ENCODE data around the gene PHGDH. TPM values are rescaled to one million over a fixed set of nuclear protein-coding genes. Genes with fewer than 3 reads are reported as not detected.
"Not testable (repeated sequence)": the region's sequence is repeated elsewhere in the genome, so short reads cannot be mapped to it uniquely, and the experiment has no call there.

The PHGDH gene
- total and polyA plus RNA-seq, 2 donors from 2014 or later, result 71.9 to 126 TPM

- Histone ChIP-seq H3K36me3 (ENCODE audit: control insufficient read depth in 2 of 3, insufficient read depth in 3 of 3, low read length in 3 of 3) (no peaks in the 10 kb centered on the region), H3K4me3 (ENCODE audit: low read length in 3 of 3) (no peak overlapping the region), H3K9me3 (ENCODE audit: control insufficient read depth in 2 of 3, insufficient read depth in 1 of 3, low read length in 3 of 3) (peaks cover 0 to 3% (median 0%) of the 10 kb centered on the region in 3 donors), H3K4me1 (ENCODE audit: control insufficient read depth in 2 of 3, insufficient read depth in 2 of 3, low read depth in 1 of 3, low read length in 3 of 3) (no peaks in the 10 kb centered on the region), H3K27me3 (ENCODE audit: control insufficient read depth, insufficient read depth, low read length) (no peaks in the 10 kb centered on the region), H3K27ac (ENCODE audit: low read depth in 2 of 2, low read length in 2 of 2) (no peak overlapping the region), H3K9ac (ENCODE audit: low read length in 3 of 3) (no peak overlapping the region)
- FAIRE-seq, result no peak
- intact Hi-C loops (cut with DNase I), result no loop called here
- DNase-seq, result no peak
- no peak for TF ChIP-seq CTCF (IDR thresholded peaks at IDR 0.05; ENCODE audit: borderline replicate concordance, extremely low read depth, insufficient read depth)
Observed at GRCh38 chr1:119703666-119704450, 7.9 kb upstream of the PHGDH start.

GRCh38 chr1:119706599-119706998, 5.1 kb upstream of the PHGDH start:
- FAIRE-seq; H3K27ac ChIP-seq (ENCODE audit: low read depth in 2 of 2, low read length in 2 of 2); H3K9ac ChIP-seq (ENCODE audit: low read length in 3 of 3); H3K27me3 ChIP-seq (ENCODE audit: control insufficient read depth, insufficient read depth, low read length); H3K9me3 ChIP-seq (ENCODE audit: control insufficient read depth in 2 of 3, insufficient read depth in 1 of 3, low read length in 3 of 3); H3K36me3 ChIP-seq (ENCODE audit: control insufficient read depth in 2 of 3, insufficient read depth in 3 of 3, low read length in 3 of 3); H3K4me1 ChIP-seq (ENCODE audit: control insufficient read depth in 2 of 3, insufficient read depth in 2 of 3, low read depth in 1 of 3, low read length in 3 of 3); H3K4me3 ChIP-seq (ENCODE audit: low read length in 3 of 3); DNase-seq; intact Hi-C loops (cut with DNase I): not testable (repeated sequence)

- Histone ChIP-seq H3K4me3 (ENCODE audit: low read length in 3 of 3) (peak overlapping the region; percentile 66 to 95 (median 70)), H3K9ac (ENCODE audit: low read length in 3 of 3) (peak overlapping the region in 1 of 3 donors; percentile 88), H3K4me1 (ENCODE audit: control insufficient read depth in 2 of 3, insufficient read depth in 2 of 3, low read depth in 1 of 3, low read length in 3 of 3) (peaks cover 0 to 18% (median 13%) of the 10 kb centered on the region in 3 donors)
- H3K36me3 ChIP-seq (ENCODE audit: control insufficient read depth in 2 of 3, insufficient read depth in 3 of 3, low read length in 3 of 3); H3K9me3 ChIP-seq (ENCODE audit: control insufficient read depth in 2 of 3, insufficient read depth in 1 of 3, low read length in 3 of 3); H3K27me3 ChIP-seq (ENCODE audit: control insufficient read depth, insufficient read depth, low read length); DNase-seq; H3K27ac ChIP-seq (ENCODE audit: low read depth in 2 of 2, low read length in 2 of 2); FAIRE-seq; intact Hi-C loops (cut with DNase I): not testable (repeated sequence)
Observed at GRCh38 chr1:119711356-119711803, 354 bp upstream of the PHGDH start.

GRCh38 chr1:119712342-119713038, 756 bp downstream of the PHGDH start:
- DNase-seq (peak; percentile 90 to 95 (median 93)), FAIRE-seq (no peak)
- TF ChIP-seq CTCF (IDR thresholded peaks at IDR 0.05; ENCODE audit: borderline replicate concordance, extremely low read depth, insufficient read depth), result no peak
- H3K36me3 ChIP-seq (ENCODE audit: control insufficient read depth in 2 of 3, insufficient read depth in 3 of 3, low read length in 3 of 3), result no peaks in the 10 kb centered on the region
- intact Hi-C loops (cut with DNase I), result no loop called here
- no peaks in the 10 kb centered on the region for H3K9me3 ChIP-seq (ENCODE audit: control insufficient read depth in 2 of 3, insufficient read depth in 1 of 3, low read length in 3 of 3)
- no peak overlapping the region for H3K27ac ChIP-seq (ENCODE audit: low read depth in 2 of 2, low read length in 2 of 2)
- peak overlapping the region in 2 of 3 donors; percentile 60 to 88 for H3K9ac ChIP-seq (ENCODE audit: low read length in 3 of 3)
- no peaks in the 10 kb centered on the region for H3K27me3 ChIP-seq (ENCODE audit: control insufficient read depth, insufficient read depth, low read length)
- H3K4me3 ChIP-seq (ENCODE audit: low read length in 3 of 3), result peak overlapping the region; percentile 66 to 95 (median 70)
- peaks cover 0 to 18% (median 14%) of the 10 kb centered on the region in 3 donors for H3K4me1 ChIP-seq (ENCODE audit: control insufficient read depth in 2 of 3, insufficient read depth in 2 of 3, low read depth in 1 of 3, low read length in 3 of 3)

Measured in kidney (tissue), 14 donors.